K562 (cell line): Measurements from ENCODE around the gene SYCP3. TPM values are rescaled to one million over a fixed set of nuclear protein-coding genes. Genes with fewer than 3 reads are reported as not detected.
A peak's percentile ranks its signal among the peaks of the same experiment; 100 is the strongest.

ENCODE experiments used
- ATAC-seq: fragments of 200-7000 bp; cut with Tn5 transposase; 3 replicates; pipeline ENCODE4 v1.9.1; 2020; ENCODE audit warnings: moderate library complexity
- BruUV-seq: library from RNA; stranded (reverse); fragments of 400-500 nt; replicated peaks from 2 replicates; lab custom pipeline; 2021; lab: Mats Ljungman, UMichigan
- CTCF ChIA-PET: fragments of 300-600 bp; formaldehyde crosslinking; extraction: SDS; loops from one replicate; lab custom pipeline; 2021; ENCODE audit warnings: low intra/inter-chr PET ratio; lab: Yijun Ruan, JAX
- POLR2A ChIA-PET: fragments of 300-600, 350-650 bp; sonication (Branson Sonifier 250); formaldehyde crosslinking; extraction: SDS; loops from one replicate; lab custom pipeline; 2021; ENCODE audit warnings: antibody characterized with exemption, inconsistent platforms; lab: Yijun Ruan, JAX
- DNase-seq, 4 experiments: peaks; one replicate each; pipeline versions ENCODE4 v3.0.0 to v3.0.0-alpha.2; 2011 to 2018; ENCODE audit warnings: low spot score in 3 of 4, mixed read lengths in 3 of 4; ENCODE audit errors: extremely low read depth in 1 of 4
- FAIRE-seq: peaks from 2 replicates; lab custom pipeline; 2011; peaks lifted over from hg19 to GRCh38; lab: Jason Lieb, UNC
- H2AFZ ChIP-seq: 2 replicates; pipeline ENCODE4 v1.6.0; 2011; ENCODE audit warnings: low read depth, low read length, control low read depth, inconsistent platforms
- H3K27ac ChIP-seq: fragments of 200-600 bp; 3 replicates; pipeline ENCODE4 v1.8.0; 2011; ENCODE audit warnings: low read depth, mild to moderate bottlenecking, control low read depth, inconsistent platforms, low read length, moderate library complexity, mixed read lengths; ENCODE audit errors: extremely low read depth
- H3K27me3 ChIP-seq, 2 experiments: fragments of 300-600 bp in 1 of 2; 2 replicates in 1 of 2; 3 replicates in 1 of 2; pipeline versions ENCODE4 v1.6.0 to v1.8.0; 2011; ENCODE audit warnings: inconsistent platforms in 2 of 2, low read length in 2 of 2, mild to moderate bottlenecking in 1 of 2, mixed read lengths in 1 of 2, moderate library complexity in 1 of 2; ENCODE audit not compliant: control insufficient read depth in 2 of 2, insufficient read depth in 2 of 2
- H3K36me3 ChIP-seq: fragments of 300-600 bp; 3 replicates; pipeline ENCODE4 v1.8.0; 2011; ENCODE audit warnings: mild to moderate bottlenecking, low read length, inconsistent platforms; ENCODE audit not compliant: control insufficient read depth, insufficient read depth
- H3K4me1 ChIP-seq, 2 experiments: fragments of 200-600 bp in 1 of 2; replicated peaks in 1 of 2; 2 replicates in 1 of 2; 3 replicates in 1 of 2; pipeline versions ENCODE4 v1.5.1 to v1.8.0; 2011; ENCODE audit warnings: inconsistent platforms in 2 of 2, low read length in 2 of 2, mild to moderate bottlenecking in 1 of 2, mixed read lengths in 1 of 2, moderate library complexity in 1 of 2; ENCODE audit not compliant: control insufficient read depth in 2 of 2, insufficient read depth in 2 of 2
- H3K4me2 ChIP-seq: 2 replicates; pipeline ENCODE4 v1.6.1; 2011; ENCODE audit warnings: low read length, control low read depth, inconsistent platforms, mixed read lengths; ENCODE audit not compliant: insufficient read depth
- H3K4me3 ChIP-seq: fragments of 200-600 bp; sonication (generic), shearing (Covaris generic); 2 replicates; pipeline ENCODE4 v1.5.1; 2016; ENCODE audit warnings: control low read depth, inconsistent platforms
- H3K79me2 ChIP-seq: fragments of 200-600 bp; 3 replicates; pipeline ENCODE4 v1.8.0; 2011; ENCODE audit warnings: low read length, inconsistent platforms; ENCODE audit not compliant: control insufficient read depth, insufficient read depth
- H3K9ac ChIP-seq, 2 experiments: 2 replicates each; pipeline versions ENCODE4 v1.6.0 to v1.6.1; 2011; ENCODE audit warnings: low read depth in 2 of 2, low read length in 2 of 2, control low read depth in 1 of 2, inconsistent platforms in 1 of 2, mild to moderate bottlenecking in 1 of 2, mixed read lengths in 1 of 2; ENCODE audit not compliant: insufficient read depth in 1 of 2
- H3K9me1 ChIP-seq: one replicate; pipeline ENCODE4 v1.6.0; 2011; ENCODE audit warnings: inconsistent platforms, mild to moderate bottlenecking, low read length, moderate library complexity; ENCODE audit not compliant: control insufficient read depth, insufficient read depth
- H3K9me3 ChIP-seq: replicated peaks from 2 replicates; pipeline ENCODE4 v1.5.1; 2011; ENCODE audit warnings: low read depth, low read length, inconsistent platforms; ENCODE audit not compliant: control insufficient read depth, insufficient read depth
- H4K20me1 ChIP-seq: replicated peaks from 2 replicates; pipeline ENCODE4 v1.6.1; 2011; ENCODE audit warnings: low read length, inconsistent platforms, mixed read lengths; ENCODE audit not compliant: control insufficient read depth, insufficient read depth
- CREB3 ChIP-seq: fragments of 450-650 bp; conservative IDR thresholded peaks from 2 replicates; pipeline ENCODE4 v1.6.1; 2016; ENCODE audit warnings: missing genetic modification characterization, low read depth, mild to moderate bottlenecking, missing compliant biosample characterization, moderate library complexity
- E2F3 ChIP-seq: fragments of 250-450 bp; sonication (Bioruptor Pico); IDR thresholded peaks from 2 replicates; pipeline ENCODE4 v1.4.0; 2020; ENCODE audit warnings: mild to moderate bottlenecking
- NCOA2 ChIP-seq, 2 experiments: fragments of 450-650 bp; IDR thresholded peaks; 2 replicates each; pipeline ENCODE4 v1.6.1; 2018; ENCODE audit warnings: mild to moderate bottlenecking in 2 of 2, moderate library complexity in 1 of 2; ENCODE audit not compliant: partially characterized antibody in 2 of 2
- POLR2A ChIP-seq: fragments of 450-650 bp; conservative IDR thresholded peaks from 2 replicates; pipeline ENCODE4 v1.6.1; 2016
- POLR2B ChIP-seq: fragments of 450-650 bp; IDR thresholded peaks from 2 replicates; pipeline ENCODE4 v1.6.1; 2018; ENCODE audit warnings: low read depth; ENCODE audit not compliant: partially characterized antibody
- PRMT5 ChIP-seq: sonication (generic); formaldehyde crosslinking; IDR thresholded peaks from 2 replicates; pipeline ENCODE4 v1.5.0; 2020; ENCODE audit warnings: missing genetic modification reagents
- RBM25 ChIP-seq: fragments of 200-400 bp; formaldehyde crosslinking; IDR thresholded peaks from 2 replicates; pipeline ENCODE4 v1.6.1; 2018; ENCODE audit warnings: low read length, low read depth, moderate library complexity; ENCODE audit not compliant: severe bottlenecking
- SUPT5H ChIP-seq: fragments of 450-650 bp; IDR thresholded peaks from 2 replicates; pipeline ENCODE4 v1.6.1; 2016
- WGBS: fragments of 100-300 bp; shearing (Covaris generic); methylation state at CpG from one replicate; pipeline ENCODE4 v1.1.6; 2016; ENCODE audit warnings: low coverage, mixed read lengths; ENCODE audit not compliant: insufficient coverage; ENCODE audit errors: missing lambda C conversion rate; 5-methylcytosine and 5-hydroxymethylcytosine counted together
- in situ Hi-C: fragments of 300-500 bp; cut with MboI; formaldehyde crosslinking; loops from 4 replicates; pipeline ENCODE4 v1.15.0; 2018; ENCODE audit warnings: inconsistent platforms, mixed read lengths
- intact Hi-C: fragments of 100-400 bp; cut with micrococcal nuclease; formaldehyde crosslinking; loops from 2 replicates; pipeline ENCODE4 v1.14.2; 2022
- polyA plus RNA-seq, 8 experiments: library from polyadenylated mRNA; depleted of rRNA in 4 of 8; stranded (reverse) in 5 of 8; unstranded in 3 of 8; fragments of >200 nt; fragmentation: Nextera tagmentation in 2 of 8; fragmentation: Illumina TruSeq in 1 of 8; extraction: Ambion mirVana in 2 of 8; extraction: Trizol in 1 of 8; gene quantifications; 2 replicates each; pipeline versions ENCODE4 v1.2.1 to v1.2.3, GENCODE V29; 2011 to 2014; ENCODE audit warnings: inconsistent platforms in 1 of 8, missing spikeins in 1 of 8
- total RNA-seq, 7 experiments: library from RNA; depleted of rRNA in 6 of 7; stranded (reverse); fragments of >200 nt in 6 of 7; fragmentation: Illumina TruSeq in 2 of 7; extraction: Trizol in 2 of 7; gene quantifications; 2 replicates each; pipeline versions ENCODE4 v1.2.1 to v1.2.3, GENCODE V29; 2011 to 2021; ENCODE audit warnings: low replicate concordance in 1 of 7
- TF ChIP-seq, protein P1 (sequence below): fragments of 450-650 bp; IDR thresholded peaks from 2 replicates; pipeline ENCODE4 v1.6.1; 2016; ENCODE audit warnings: low read depth

SYCP3 gene
- total and polyA plus RNA-seq, 9 of the 15 experiments (the other 6 are each of a cell fraction or from before 2014, with no cell fraction given): 0.11 to 0.25 (median 0.22) TPM; not detected in 4

DNA sequence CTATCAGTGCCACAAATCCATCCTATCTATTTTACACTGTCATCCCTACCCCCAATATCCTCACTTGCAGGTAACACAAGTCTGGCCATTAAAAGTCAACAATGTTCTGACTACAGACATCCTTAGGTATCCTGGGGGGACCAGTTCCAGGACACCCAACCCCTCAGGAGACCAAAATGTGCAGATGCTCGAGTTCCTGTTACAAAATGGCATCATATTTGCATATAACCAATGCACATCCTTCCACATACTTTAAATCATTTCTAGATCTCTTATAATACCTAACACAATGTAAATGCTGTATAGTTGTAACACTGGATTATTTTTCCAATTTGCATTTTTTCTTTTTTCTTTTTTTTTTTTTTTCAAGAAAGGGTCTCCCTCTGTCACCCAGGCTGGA, 6.9 kb downstream of the SYCP3 start:
- in situ Hi-C loops: no loop called here
- no peak for FAIRE-seq

DNA sequence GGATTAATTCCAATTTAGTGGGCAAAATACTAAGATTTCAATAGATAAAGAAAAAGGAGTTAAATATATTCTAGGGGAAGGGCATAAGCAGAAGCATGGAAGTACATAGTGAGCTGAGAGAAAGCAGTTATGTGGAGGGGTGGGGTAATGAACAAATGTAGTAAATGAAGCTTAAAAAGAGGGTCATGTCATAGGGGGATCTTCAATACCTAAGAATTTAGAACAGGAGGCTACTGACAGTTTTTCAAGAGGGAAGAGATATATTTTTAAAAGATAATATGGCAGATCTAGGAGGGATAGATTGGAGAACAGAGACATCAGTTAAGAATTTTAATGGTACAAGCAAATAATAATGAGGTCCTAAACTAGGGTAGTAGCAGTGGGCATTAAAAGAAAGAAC, 9.4 kb downstream of the SYCP3 start:
- FAIRE-seq (no peak), ATAC-seq (peak; percentile 66), DNase-seq (no peak)
- Histone ChIP-seq H3K4me1 (no peaks in the 10 kb centered on the region), H3K27ac (no peak overlapping the region), H4K20me1 (no peaks in the 10 kb centered on the region), H3K36me3 (peaks cover 91% of the 10 kb centered on the region), H3K9me1 (no peaks in the 10 kb centered on the region), H2AFZ (no peak overlapping the region), H3K4me2 (no peak overlapping the region), H3K4me3 (no peak overlapping the region), H3K9ac (no peak overlapping the region), H3K79me2 (no peaks in the 10 kb centered on the region), H3K9me3 (no peaks in the 10 kb centered on the region), H3K27me3 (no peaks in the 10 kb centered on the region)
- intact Hi-C loops: no loop called here
- POLR2A ChIA-PET: interaction anchor here (0.9 to 1.6 kb wide), 2 partner anchors 15 to 100 kb away, joined by 3 read pairs; no protein-coding TSS in a partner anchor
- CTCF ChIA-PET: no interaction called here
- no TSS peak for BruUV-seq
- in situ Hi-C loops: no loop called here
- no peak for TF ChIP-seq RBM25
- no peak for TF ChIP-seq E2F3 (CRISPR knock-in tag)
- TF ChIP-seq POLR2B: peak; percentile 60
- peak; percentile 58; the same call in 1 of the 2 replicates for TF ChIP-seq POLR2A
- TF ChIP-seq, protein P1, sequence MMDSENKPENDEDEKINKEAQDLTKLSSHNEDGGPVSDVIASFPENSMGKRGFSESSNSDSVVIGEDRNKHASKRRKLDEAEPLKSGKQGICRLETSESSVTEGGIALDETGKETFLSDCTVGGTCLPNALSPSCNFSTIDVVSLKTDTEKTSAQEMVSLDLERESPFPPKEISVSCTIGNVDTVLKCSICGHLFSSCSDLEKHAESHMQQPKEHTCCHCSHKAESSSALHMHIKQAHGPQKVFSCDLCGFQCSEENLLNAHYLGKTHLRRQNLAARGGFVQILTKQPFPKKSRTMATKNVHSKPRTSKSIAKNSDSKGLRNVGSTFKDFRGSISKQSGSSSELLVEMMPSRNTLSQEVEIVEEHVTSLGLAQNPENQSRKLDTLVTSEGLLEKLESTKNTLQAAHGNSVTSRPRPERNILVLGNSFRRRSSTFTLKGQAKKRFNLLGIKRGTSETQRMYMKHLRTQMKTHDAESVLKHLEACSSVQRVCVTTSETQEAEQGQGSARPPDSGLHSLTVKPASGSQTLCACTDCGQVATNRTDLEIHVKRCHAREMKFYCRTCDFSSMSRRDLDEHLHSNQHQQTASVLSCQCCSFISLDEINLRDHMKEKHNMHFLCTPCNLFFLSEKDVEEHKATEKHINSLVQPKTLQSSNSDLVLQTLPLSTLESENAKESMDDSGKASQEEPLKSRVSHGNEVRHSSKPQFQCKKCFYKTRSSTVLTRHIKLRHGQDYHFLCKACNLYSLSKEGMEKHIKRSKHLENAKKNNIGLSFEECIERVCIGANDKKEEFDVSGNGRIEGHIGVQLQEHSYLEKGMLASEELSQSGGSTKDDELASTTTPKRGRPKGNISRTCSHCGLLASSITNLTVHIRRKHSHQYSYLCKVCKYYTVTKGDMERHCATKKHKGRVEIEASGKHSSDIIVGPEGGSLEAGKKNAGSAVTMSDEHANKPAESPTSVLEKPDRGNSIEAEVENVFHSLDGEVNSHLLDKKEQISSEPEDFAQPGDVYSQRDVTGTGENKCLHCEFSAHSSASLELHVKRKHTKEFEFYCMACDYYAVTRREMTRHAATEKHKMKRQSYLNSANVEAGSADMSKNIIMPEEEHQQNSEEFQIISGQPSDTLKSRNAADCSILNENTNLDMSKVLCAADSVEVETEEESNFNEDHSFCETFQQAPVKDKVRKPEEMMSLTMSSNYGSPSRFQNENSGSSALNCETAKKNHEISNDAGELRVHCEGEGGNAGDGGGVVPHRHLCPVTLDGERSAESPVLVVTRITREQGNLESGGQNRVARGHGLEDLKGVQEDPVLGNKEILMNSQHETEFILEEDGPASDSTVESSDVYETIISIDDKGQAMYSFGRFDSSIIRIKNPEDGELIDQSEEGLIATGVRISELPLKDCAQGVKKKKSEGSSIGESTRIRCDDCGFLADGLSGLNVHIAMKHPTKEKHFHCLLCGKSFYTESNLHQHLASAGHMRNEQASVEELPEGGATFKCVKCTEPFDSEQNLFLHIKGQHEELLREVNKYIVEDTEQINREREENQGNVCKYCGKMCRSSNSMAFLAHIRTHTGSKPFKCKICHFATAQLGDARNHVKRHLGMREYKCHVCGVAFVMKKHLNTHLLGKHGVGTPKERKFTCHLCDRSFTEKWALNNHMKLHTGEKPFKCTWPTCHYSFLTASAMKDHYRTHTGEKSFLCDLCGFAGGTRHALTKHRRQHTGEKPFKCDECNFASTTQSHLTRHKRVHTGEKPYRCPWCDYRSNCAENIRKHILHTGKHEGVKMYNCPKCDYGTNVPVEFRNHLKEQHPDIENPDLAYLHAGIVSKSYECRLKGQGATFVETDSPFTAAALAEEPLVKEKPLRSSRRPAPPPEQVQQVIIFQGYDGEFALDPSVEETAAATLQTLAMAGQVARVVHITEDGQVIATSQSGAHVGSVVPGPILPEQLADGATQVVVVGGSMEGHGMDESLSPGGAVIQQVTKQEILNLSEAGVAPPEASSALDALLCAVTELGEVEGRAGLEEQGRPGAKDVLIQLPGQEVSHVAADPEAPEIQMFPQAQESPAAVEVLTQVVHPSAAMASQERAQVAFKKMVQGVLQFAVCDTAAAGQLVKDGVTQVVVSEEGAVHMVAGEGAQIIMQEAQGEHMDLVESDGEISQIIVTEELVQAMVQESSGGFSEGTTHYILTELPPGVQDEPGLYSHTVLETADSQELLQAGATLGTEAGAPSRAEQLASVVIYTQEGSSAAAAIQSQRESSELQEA: no peak
- TF ChIP-seq PRMT5 (CRISPR knock-in tag): no peak
- TF ChIP-seq SUPT5H: peak; percentile 65
- TF ChIP-seq CREB3: no peak

More for the DNA sequence above, 6.9 kb downstream of the SYCP3 start:
- BruUV-seq: no TSS peak
- Histone ChIP-seq H3K4me3 (no peak overlapping the region), H3K79me2 (no peaks in the 10 kb centered on the region), H3K4me2 (no peak overlapping the region), H3K9ac (no peak overlapping the region), H3K27ac (no peak overlapping the region), H2AFZ (no peak overlapping the region), H4K20me1 (no peaks in the 10 kb centered on the region), H3K9me3 (no peaks in the 10 kb centered on the region), H3K9me1 (no peaks in the 10 kb centered on the region), H3K4me1 (no peaks in the 10 kb centered on the region), H3K27me3 (no peaks in the 10 kb centered on the region), H3K36me3 (peaks cover 80% of the 10 kb centered on the region)
- ChIA-PET CTCF (no interaction called here), POLR2A (no interaction called here)
- TF ChIP-seq NCOA2 (IDR thresholded peaks at IDR 0.05; ENCODE audit: partially characterized antibody in 2 of 2): no peak
- DNase-seq (no peak), ATAC-seq (no peak)
- intact Hi-C loops: no loop called here
- 100% methylated on average over 1 of the region's 1 CpG for WGBS
